GM12878 (cell line): ENCODE results near the gene LRCH3. TPM values are rescaled to one million over a fixed set of nuclear protein-coding genes. Genes with fewer than 3 reads are reported as not detected.

ENCODE experiments used
- ATAC-seq: fragments of 200-7000 bp; cut with Tn5 transposase; 3 replicates; pipeline ENCODE4 v1.9.1; 2020; ENCODE audit warnings: mild to moderate bottlenecking, moderate library complexity
- BruUV-seq: library from RNA; stranded (reverse); fragments of 400-500 nt; replicated peaks from 2 replicates; lab custom pipeline; 2021; lab: Mats Ljungman, UMichigan
- CTCF ChIA-PET: fragments of 300-600 bp; sonication (Branson Sonifier 250); formaldehyde crosslinking; extraction: SDS; loops from one replicate; lab custom pipeline; 2021; ENCODE audit warnings: inconsistent platforms; lab: Yijun Ruan, JAX
- POLR2A ChIA-PET: fragments of 350-600 bp; formaldehyde crosslinking; extraction: SDS; loops from one replicate; lab custom pipeline; 2021; ENCODE audit warnings: inconsistent platforms; lab: Charles Lee
- RAD21 ChIA-PET: fragments of 300-600 bp; sonication (Branson Sonifier 250); formaldehyde crosslinking; loops from one replicate; lab custom pipeline; 2023; ENCODE audit warnings: antibody characterized with exemption; ENCODE audit not compliant: unreplicated experiment; lab: Charles Lee
- SMC1A ChIA-PET: fragments of 300-600 bp; sonication (Branson Sonifier 250); formaldehyde crosslinking; loops from one replicate; lab custom pipeline; 2023; ENCODE audit not compliant: unreplicated experiment, uncharacterized antibody; lab: Charles Lee
- DNase-seq: peaks from one replicate; pipeline ENCODE4 v3.0.0-alpha.2; 2011; ENCODE audit warnings: low read depth, low spot score
- FAIRE-seq: peaks from 3 replicates; lab custom pipeline; 2011; peaks lifted over from hg19 to GRCh38; lab: Jason Lieb, UNC
- H2AFZ ChIP-seq: 2 replicates; pipeline ENCODE4 v1.6.0; 2011; ENCODE audit warnings: low read depth, low read length, control low read depth; ENCODE audit not compliant: control insufficient read depth
- H3K27ac ChIP-seq: 2 replicates; pipeline ENCODE4 v1.5.1; 2011; ENCODE audit warnings: control low read depth; ENCODE audit not compliant: control insufficient read depth, insufficient read depth
- H3K27me3 ChIP-seq, 2 experiments: replicated peaks in 1 of 2; 2 replicates each; pipeline versions ENCODE4 v1.6.0 to v1.6.1; 2011; ENCODE audit warnings: low read length in 1 of 2; ENCODE audit not compliant: control insufficient read depth in 2 of 2, insufficient read depth in 2 of 2
- H3K36me3 ChIP-seq, 2 experiments: 2 replicates each; pipeline ENCODE4 v1.5.1; 2011; ENCODE audit warnings: low read length in 1 of 2; ENCODE audit not compliant: control insufficient read depth in 2 of 2, insufficient read depth in 2 of 2
- H3K4me1 ChIP-seq: 2 replicates; pipeline ENCODE4 v1.6.1; 2011; ENCODE audit warnings: mild to moderate bottlenecking, low read length, moderate library complexity, mixed read lengths; ENCODE audit not compliant: control insufficient read depth, insufficient read depth
- H3K4me2 ChIP-seq: 2 replicates; pipeline ENCODE4 v1.6.0; 2011; ENCODE audit warnings: control low read depth; ENCODE audit not compliant: control insufficient read depth, insufficient read depth
- H3K4me3 ChIP-seq: fragments of 200-600 bp; sonication (generic); 2 replicates; pipeline ENCODE4 v1.5.1; 2016
- H3K79me2 ChIP-seq: 2 replicates; pipeline ENCODE4 v1.6.0; 2011; ENCODE audit warnings: low read length; ENCODE audit not compliant: control insufficient read depth, insufficient read depth
- H3K9ac ChIP-seq: 2 replicates; pipeline ENCODE4 v1.8.0; 2011; ENCODE audit warnings: low read length, control low read depth, mixed read lengths; ENCODE audit not compliant: control insufficient read depth, insufficient read depth
- H3K9me3 ChIP-seq: replicated peaks from 3 replicates; pipeline ENCODE4 v1.5.1; 2011; ENCODE audit warnings: mild to moderate bottlenecking, low read length; ENCODE audit not compliant: control insufficient read depth, insufficient read depth
- H4K20me1 ChIP-seq: 2 replicates; pipeline ENCODE4 v1.6.0; 2011; ENCODE audit not compliant: control insufficient read depth, insufficient read depth
- BCL11A ChIP-seq: IDR thresholded peaks from 2 replicates; pipeline ENCODE4 v1.6.1; 2011; ENCODE audit warnings: low read depth, low read length
- BHLHE40 ChIP-seq, 2 experiments: fragments of 450-650 bp in 1 of 2; IDR thresholded peaks; 2 replicates each; pipeline ENCODE4 v1.6.1; 2011 to 2017; ENCODE audit warnings: low read depth in 2 of 2, borderline replicate concordance in 1 of 2, improper control_type of control experiment in 1 of 2, low read length in 1 of 2, mild to moderate bottlenecking in 1 of 2
- CREM ChIP-seq: IDR thresholded peaks from 2 replicates; pipeline ENCODE4 v1.6.1; 2014; ENCODE audit warnings: antibody characterized with exemption, low read depth
- HCFC1 ChIP-seq: fragments of 150-350 bp; IDR thresholded peaks from 2 replicates; pipeline ENCODE4 v1.6.1; 2014; ENCODE audit warnings: low read length
- LARP7 ChIP-seq: fragments of 450-650 bp; IDR thresholded peaks from 2 replicates; pipeline ENCODE4 v1.6.1; 2017; ENCODE audit warnings: mild to moderate bottlenecking
- NFIC ChIP-seq: IDR thresholded peaks from 2 replicates; pipeline ENCODE4 v1.6.1; 2012; ENCODE audit warnings: low read depth, mild to moderate bottlenecking, inconsistent platforms, low read length, moderate library complexity
- NR2C2 ChIP-seq: IDR thresholded peaks from 2 replicates; pipeline ENCODE4 v1.6.1; 2011; ENCODE audit warnings: borderline replicate concordance, low read depth; ENCODE audit not compliant: control insufficient read depth, insufficient read length
- POLR2AphosphoS2 ChIP-seq: IDR thresholded peaks from 2 replicates; pipeline ENCODE4 v1.6.1; 2011; ENCODE audit warnings: low read depth, mild to moderate bottlenecking, low read length, improper control_type of control experiment, moderate library complexity
- RUNX3 ChIP-seq: IDR thresholded peaks from 2 replicates; pipeline ENCODE4 v1.6.1; 2012; ENCODE audit warnings: low read length, inconsistent platforms
- whole genome bisulfite sequencing: methylation state at CpG from one replicate; pipeline ENCODE4 v1.1.6; 2016; ENCODE audit warnings: low lambda C conversion rate; ENCODE audit not compliant: insufficient replicate concordance, insufficient coverage; ENCODE audit errors: missing lambda C conversion rate; 5-methylcytosine and 5-hydroxymethylcytosine counted together
- in situ Hi-C: fragments of 300-500 bp; cut with MboI; formaldehyde crosslinking; loops from 9 replicates; pipeline ENCODE4 v1.14.3; 2018; ENCODE audit warnings: mixed read lengths
- intact Hi-C: fragments of 100-400 bp; cut with micrococcal nuclease; formaldehyde crosslinking; loops from one replicate; pipeline ENCODE4 v1.14.2; 2022; ENCODE audit not compliant: unreplicated experiment
- polyA plus RNA-seq, 11 experiments: library from polyadenylated mRNA; depleted of rRNA in 4 of 11; unstranded in 6 of 11; stranded (reverse) in 5 of 11; fragments of >200 nt; fragmentation: Nextera tagmentation in 4 of 11; fragmentation: Illumina TruSeq in 1 of 11; extraction: Ambion mirVana in 4 of 11; extraction: Trizol in 1 of 11; gene quantifications; 1 replicate in 1 of 11; 2 replicates in 10 of 11; pipeline versions ENCODE4 v1.2.1 to v1.2.3, GENCODE V29; 2011 to 2016; ENCODE audit warnings: inconsistent platforms in 2 of 11, missing spikeins in 2 of 11, low read depth in 1 of 11
- total RNA-seq, 4 experiments: library from RNA; depleted of rRNA in 3 of 4; stranded (reverse); fragments of >200 nt in 3 of 4; fragmentation: Illumina TruSeq in 1 of 4; extraction: Trizol in 1 of 4; gene quantifications; 2 replicates each; pipeline versions ENCODE4 v1.2.1 to v1.2.3, GENCODE V29; 2013 to 2021
- TF ChIP-seq, protein P1 (sequence below): fragments of 450-650 bp; IDR thresholded peaks from 2 replicates; pipeline ENCODE4 v1.6.1; 2018; ENCODE audit warnings: borderline replicate concordance, mild to moderate bottlenecking; ENCODE audit not compliant: partially characterized antibody
- TF ChIP-seq, protein P2 (sequence below): fragments of 450-650 bp; IDR thresholded peaks from 2 replicates; pipeline ENCODE4 v1.6.1; 2017; ENCODE audit warnings: low read depth, mild to moderate bottlenecking, moderate library complexity

LRCH3 gene
- total and polyA plus RNA-seq, 10 of the 15 experiments (the other 5 are each of a cell fraction or from before 2014, with no cell fraction given) = 3.9 to 136 (median 40.6) TPM

DNA sequence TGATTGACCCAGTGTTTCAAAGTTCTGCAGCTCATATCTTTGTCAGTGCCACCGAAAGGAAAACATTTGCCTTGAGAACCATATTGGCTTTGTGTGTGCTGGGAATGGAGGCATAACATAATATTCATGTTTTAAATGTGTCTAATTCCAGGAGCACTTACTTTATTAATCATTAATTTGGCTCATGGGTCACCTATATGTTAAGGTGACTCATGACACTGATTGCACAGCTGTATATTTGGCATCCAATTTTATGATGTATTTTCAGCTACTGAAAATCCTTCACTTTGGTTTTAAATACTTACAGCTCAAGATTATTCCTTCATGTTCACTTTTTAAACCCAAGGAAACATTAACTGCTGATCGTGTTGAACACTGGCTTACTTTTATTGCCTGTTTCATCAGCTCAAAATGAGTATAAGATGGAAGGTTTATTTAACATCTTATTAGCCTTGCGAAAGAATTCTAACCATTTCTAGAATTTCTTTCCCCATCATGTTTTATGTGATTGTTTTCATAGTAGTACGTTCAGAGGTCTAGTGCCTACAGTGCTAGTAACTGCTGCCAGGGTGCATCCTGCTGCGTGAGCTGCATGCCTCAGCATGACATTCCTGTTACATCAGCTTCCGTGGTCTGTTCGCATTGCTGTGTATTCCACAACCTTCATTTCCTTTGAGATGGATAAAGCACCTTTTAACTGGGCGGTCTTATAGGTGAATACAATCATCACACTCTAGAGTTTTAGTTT lies 63.7 kb downstream of the LRCH3 start:
- in situ Hi-C loops (no loop called here), intact Hi-C loops (no loop called here)
- H3K27ac ChIP-seq = no peak overlapping the region
- POLR2A ChIA-PET = no interaction called here
- no peaks in the 10 kb centered on the region for H3K27me3 ChIP-seq
- H3K4me3 ChIP-seq = no peak overlapping the region
- H3K79me2 ChIP-seq = no peaks in the 10 kb centered on the region
- TF ChIP-seq LARP7 = no peak
- TF ChIP-seq, protein P1, sequence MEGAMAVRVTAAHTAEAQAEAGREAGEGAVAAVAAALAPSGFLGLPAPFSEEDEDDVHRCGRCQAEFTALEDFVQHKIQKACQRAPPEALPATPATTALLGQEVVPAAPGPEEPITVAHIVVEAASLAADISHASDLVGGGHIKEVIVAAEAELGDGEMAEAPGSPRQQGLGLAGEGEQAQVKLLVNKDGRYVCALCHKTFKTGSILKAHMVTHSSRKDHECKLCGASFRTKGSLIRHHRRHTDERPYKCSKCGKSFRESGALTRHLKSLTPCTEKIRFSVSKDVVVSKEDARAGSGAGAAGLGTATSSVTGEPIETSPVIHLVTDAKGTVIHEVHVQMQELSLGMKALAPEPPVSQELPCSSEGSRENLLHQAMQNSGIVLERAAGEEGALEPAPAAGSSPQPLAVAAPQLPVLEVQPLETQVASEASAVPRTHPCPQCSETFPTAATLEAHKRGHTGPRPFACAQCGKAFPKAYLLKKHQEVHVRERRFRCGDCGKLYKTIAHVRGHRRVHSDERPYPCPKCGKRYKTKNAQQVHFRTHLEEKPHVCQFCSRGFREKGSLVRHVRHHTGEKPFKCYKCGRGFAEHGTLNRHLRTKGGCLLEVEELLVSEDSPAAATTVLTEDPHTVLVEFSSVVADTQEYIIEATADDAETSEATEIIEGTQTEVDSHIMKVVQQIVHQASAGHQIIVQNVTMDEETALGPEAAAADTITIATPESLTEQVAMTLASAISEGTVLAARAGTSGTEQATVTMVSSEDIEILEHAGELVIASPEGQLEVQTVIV = no peak
- no peak for TF ChIP-seq POLR2AphosphoS2
- no peak for TF ChIP-seq NFIC
- TF ChIP-seq, protein P2, sequence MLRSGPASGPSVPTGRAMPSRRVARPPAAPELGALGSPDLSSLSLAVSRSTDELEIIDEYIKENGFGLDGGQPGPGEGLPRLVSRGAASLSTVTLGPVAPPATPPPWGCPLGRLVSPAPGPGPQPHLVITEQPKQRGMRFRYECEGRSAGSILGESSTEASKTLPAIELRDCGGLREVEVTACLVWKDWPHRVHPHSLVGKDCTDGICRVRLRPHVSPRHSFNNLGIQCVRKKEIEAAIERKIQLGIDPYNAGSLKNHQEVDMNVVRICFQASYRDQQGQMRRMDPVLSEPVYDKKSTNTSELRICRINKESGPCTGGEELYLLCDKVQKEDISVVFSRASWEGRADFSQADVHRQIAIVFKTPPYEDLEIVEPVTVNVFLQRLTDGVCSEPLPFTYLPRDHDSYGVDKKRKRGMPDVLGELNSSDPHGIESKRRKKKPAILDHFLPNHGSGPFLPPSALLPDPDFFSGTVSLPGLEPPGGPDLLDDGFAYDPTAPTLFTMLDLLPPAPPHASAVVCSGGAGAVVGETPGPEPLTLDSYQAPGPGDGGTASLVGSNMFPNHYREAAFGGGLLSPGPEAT = no peak
- no peak for TF ChIP-seq RUNX3
- no peak for TF ChIP-seq BCL11A
- TF ChIP-seq BHLHE40 (IDR thresholded peaks at IDR 0.05; ENCODE audit: borderline replicate concordance in 1 of 2, low read depth in 2 of 2, low read length in 1 of 2) = no peak
- no peak for TF ChIP-seq CREM
- TF ChIP-seq NR2C2 = no peak
- no peak for TF ChIP-seq HCFC1
- H3K9ac ChIP-seq = no peak overlapping the region
- peaks cover 2 to 28% of the 10 kb centered on the region in 2 experiments for H3K36me3 ChIP-seq
- WGBS = 98% methylated on average over 8 of the region's 8 CpGs
- H4K20me1 ChIP-seq = no peaks in the 10 kb centered on the region
- no peak overlapping the region for H3K4me2 ChIP-seq
- SMC1A ChIA-PET = interaction anchor here (0.7 to 1.5 kb wide), 4 partner anchors 12 to 45 kb away, joined by 3 read pairs; no protein-coding TSS in a partner anchor
- DNase-seq (no peak), ATAC-seq (no peak), FAIRE-seq (no peak)
- CTCF ChIA-PET = interaction anchor here (0.8 kb wide), 1 partner anchor 8 kb away, joined by 3 read pairs; no protein-coding TSS in a partner anchor
- RAD21 ChIA-PET = interaction anchor here (0.6 to 1.1 kb wide), 2 partner anchors 61 to 88 kb away, joined by 3 read pairs; no protein-coding TSS in a partner anchor
- H3K4me1 ChIP-seq = no peaks in the 10 kb centered on the region
- H2AFZ ChIP-seq = no peak overlapping the region
- BruUV-seq = no TSS peak
- H3K9me3 ChIP-seq = peaks cover 5% of the 10 kb centered on the region; the same call in 1 of the 3 replicates
